H1 (cell line): ENCODE measurements around the gene MEF2C. TPM values are rescaled to one million over a fixed set of nuclear protein-coding genes. Genes with fewer than 3 reads are reported as not detected.

Experiments used
- CBX8 ChIP-seq: fragments of 300-800, 300-1000 bp; sonication (generic); IDR thresholded peaks from 2 replicates; pipeline ENCODE4 v1.7.1; 2016; ENCODE audit warnings: low read depth, low read length, borderline replicate concordance
- CHD2 ChIP-seq: IDR thresholded peaks from 2 replicates; pipeline ENCODE4 v1.6.1; 2012; ENCODE audit warnings: low read length, improper control_type of control experiment
- EGR1 ChIP-seq: IDR thresholded peaks from 2 replicates; pipeline ENCODE4 v1.6.1; 2011; ENCODE audit warnings: low read depth, low read length, borderline replicate concordance
- EP300 ChIP-seq, 2 experiments: IDR thresholded peaks; 1 replicate in 1 of 2; 2 replicates in 1 of 2; pipeline ENCODE4 v1.6.1; 2011 to 2012; ENCODE audit warnings: low read depth in 2 of 2, low read length in 2 of 2, mild to moderate bottlenecking in 2 of 2, borderline replicate concordance in 1 of 2, inconsistent platforms in 1 of 2, moderate library complexity in 1 of 2
- SIRT6 ChIP-seq: IDR thresholded peaks from one replicate; pipeline ENCODE4 v1.7.1; 2012; ENCODE audit warnings: low read length, inconsistent platforms
- TBP ChIP-seq: IDR thresholded peaks from 2 replicates; pipeline ENCODE4 v1.6.1; 2011; ENCODE audit warnings: low read depth, low read length, improper control_type of control experiment
- TCF12 ChIP-seq: IDR thresholded peaks from 2 replicates; pipeline ENCODE4 v1.6.1; 2011; ENCODE audit warnings: low read depth, mild to moderate bottlenecking, low read length
- polyA plus RNA-seq, 7 experiments: library from polyadenylated mRNA; depleted of rRNA in 3 of 7; stranded (reverse) in 5 of 7; unstranded in 2 of 7; fragments of >200 nt in 5 of 7; fragments of 200-250 nt in 2 of 7; gene quantifications; 1 replicate in 5 of 7; 2 replicates in 1 of 7; 4 replicates in 1 of 7; pipeline versions ENCODE4 v1.2.1 to v1.2.3, GENCODE V29; 2011 to 2013; ENCODE audit warnings: missing spikeins in 2 of 7, mixed read lengths in 2 of 7
- total RNA-seq: library from RNA; stranded (reverse); fragmentation: NEBNext Ultra II Directional; extraction: Animal tissue kit (Norgen Biotek cat#: 25700); gene quantifications from 2 replicates; pipeline ENCODE4 v1.2.1, GENCODE V29; 2021
- TF ChIP-seq, protein P1 (sequence below): IDR thresholded peaks from 2 replicates; pipeline ENCODE4 v1.6.1; 2012; ENCODE audit warnings: inconsistent platforms

The MEF2C gene
- total and polyA plus RNA-seq, 2 of the 8 experiments (the other 6 are each of a cell fraction or from before 2014, with no cell fraction given) = 0.59 to 0.99 TPM

DNA sequence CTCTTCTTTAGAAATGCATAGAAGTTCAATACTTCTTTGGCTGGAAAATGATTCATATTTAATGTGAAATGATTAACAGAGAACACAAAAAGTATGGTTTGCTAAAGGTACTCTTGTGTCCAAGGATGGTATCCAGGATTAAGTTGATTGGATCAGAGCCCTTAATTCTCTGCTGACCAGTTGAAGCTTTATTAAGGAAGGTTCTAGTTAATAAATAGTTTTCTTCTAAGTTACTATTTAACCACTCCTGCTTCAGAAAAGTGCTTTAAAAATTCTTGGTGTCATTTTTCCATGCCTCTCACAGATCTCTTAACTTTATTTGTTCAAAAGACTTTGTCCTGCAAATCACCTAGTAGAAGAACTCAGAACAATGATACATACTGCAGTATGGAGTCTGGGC lies 134.3 kb downstream of the MEF2C start (continued):
- TF ChIP-seq EP300 (IDR thresholded peaks at IDR 0.05; ENCODE audit: borderline replicate concordance in 1 of 2, low read depth in 2 of 2, low read length in 2 of 2) (no peak), EGR1 (no peak), CBX8 (no peak), TCF12 (no peak), SIRT6 (no peak), CHD2 (no peak), TBP (no peak)
- TF ChIP-seq, protein P1, sequence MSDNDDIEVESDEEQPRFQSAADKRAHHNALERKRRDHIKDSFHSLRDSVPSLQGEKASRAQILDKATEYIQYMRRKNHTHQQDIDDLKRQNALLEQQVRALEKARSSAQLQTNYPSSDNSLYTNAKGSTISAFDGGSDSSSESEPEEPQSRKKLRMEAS = no peak
